HG02870 (cell line): ENCODE measurements around the gene ZNF586.
A peak's percentile ranks its signal among the peaks of the same experiment; 100 is the strongest.
"Not testable (repeated sequence)": the region's sequence is repeated elsewhere in the genome, so short reads cannot be mapped to it uniquely, and the experiment has no call there.

ENCODE experiments used
- ATAC-seq: cut with Tn5 transposase; IDR thresholded peaks from one replicate; pipeline ENCODE4 v1.9.1; 2021; ENCODE audit warnings: mild to moderate bottlenecking, moderate library complexity; ENCODE audit not compliant: unreplicated experiment

ZNF586 gene

DNA sequence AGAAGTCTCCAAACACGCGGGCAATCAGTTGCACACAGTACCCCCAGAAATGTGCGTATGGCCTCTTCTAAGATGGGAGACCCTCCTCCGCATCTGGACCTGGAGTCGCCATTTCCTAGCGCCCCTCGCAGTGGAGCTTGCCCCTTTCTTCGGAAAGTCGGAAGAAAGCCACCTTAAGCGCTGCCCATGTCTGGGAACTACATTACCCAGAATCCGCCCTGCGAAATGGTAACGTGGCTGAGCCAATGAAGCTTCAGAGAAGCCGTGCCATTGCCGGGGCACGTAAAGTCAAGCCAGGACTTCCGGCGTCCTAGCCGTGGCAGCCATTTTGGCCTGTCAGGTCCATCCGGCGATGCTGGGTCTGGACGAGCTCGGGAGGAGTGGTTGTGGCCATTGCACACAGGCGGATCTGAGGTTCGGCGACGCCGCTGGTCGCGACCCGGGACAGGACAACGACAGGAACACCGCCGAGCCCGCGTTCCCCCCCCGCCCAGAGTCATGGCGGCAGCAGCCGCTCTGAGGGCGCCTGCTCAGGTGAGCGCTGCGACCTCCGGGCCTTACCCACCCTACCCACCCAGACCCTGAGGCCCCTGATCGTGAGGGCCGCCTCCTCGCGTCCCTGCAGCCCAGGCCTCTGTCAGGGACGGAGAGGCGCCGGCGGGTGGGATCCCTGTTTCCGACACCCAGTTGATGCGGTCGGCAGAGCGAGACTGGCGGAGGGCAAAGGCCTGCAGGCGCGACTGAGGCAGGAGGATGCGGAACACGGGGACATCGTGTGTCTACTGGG is at the start of gene ZNF586:
ZNF586 (plus strand) TSS at position 332 of the 787 bp plus-strand sequence; CDS start at position 499, 167 bp downstream.
- peak; percentile 98 for ATAC-seq

DNA sequence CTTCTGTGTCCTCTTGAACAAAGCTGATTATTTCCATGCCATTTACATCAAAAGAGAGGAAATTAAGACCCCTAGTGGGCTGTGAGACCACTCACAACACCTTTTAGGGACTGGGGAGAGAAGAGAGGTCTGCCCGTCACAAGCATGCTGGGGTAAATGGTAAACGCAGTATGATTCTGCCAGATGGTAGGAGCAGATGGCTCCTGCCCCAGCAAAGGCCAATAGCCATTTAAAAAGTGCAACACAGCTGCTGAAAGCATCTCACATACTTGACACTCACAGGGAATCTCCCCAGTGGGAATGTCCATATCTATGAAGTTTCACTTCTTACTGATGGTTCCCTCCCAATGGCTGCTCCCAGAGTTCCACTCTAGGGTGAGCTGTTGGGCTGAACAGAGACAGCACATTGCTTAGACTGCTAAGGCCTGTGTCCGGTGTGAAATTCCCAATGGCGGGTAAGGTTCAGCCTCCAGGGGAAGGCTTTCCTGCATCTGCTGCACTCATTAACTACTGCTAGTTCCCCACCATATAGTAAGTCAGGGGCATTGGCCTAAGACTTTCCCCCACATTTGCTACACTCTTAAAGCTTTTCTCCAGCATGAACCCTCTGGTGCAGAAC is 49.5 kb upstream of the ZNF586 start:
- ATAC-seq: no peak

DNA sequence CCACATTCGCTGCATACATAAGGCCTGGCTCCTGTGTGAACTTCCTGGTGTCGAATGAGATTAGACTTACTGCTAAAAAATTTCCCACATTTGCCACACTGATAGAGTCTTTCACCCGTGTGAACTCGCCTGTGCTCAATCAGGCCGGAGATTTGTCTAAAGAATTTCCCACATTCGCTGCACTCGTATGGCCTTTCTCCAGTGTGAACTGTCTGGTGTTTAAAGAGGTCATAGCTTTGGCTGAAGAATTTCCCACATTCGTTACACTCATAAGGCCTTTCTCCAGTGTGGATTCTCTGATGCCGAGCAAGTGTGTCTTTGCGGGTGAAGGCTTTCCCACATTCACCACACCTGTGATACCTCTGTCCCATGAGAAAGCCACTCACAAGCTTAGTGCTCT is 48.6 kb upstream of the ZNF586 start:
- ATAC-seq: no peak

DNA sequence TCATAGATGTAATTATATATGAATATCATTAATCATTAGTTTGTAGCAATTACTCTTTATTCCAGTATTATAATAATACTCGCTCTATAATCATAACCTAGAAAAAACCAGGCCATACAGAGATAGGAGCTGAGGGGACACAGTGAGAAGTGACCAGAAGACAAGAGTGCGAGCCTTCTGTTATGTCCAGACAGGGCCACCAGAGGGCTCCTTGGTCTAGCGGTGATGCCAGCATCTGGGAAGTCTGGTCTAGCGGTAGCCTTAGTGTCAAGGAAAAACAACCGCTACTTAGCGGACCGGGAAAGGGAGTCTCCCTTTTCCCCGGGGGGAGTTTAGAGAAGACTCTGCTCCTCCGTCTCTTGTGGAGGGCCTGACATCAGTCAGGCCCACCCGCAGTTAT is 31.2 kb upstream of the ZNF586 start:
- ATAC-seq: not testable (repeated sequence)

DNA sequence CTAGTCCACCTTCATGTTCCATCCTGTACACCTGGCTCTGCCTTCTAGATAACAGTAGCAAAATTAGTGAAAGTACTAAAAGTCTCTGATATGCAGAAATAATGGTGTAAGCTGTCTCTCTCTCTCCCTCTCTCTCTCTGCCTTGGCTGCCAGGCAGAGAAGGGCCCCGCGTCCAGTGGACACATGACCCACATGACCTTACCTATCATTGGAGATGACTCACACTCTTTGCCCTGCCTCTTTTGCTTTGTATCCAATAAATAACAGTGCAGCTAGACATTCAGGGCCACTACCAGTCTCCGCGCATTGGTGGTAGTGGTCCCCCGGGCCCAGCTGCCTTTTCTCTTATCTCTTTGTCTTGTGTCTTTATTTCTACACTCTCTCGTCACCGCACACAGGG is 30.7 kb upstream of the ZNF586 start:
- not testable (repeated sequence) for ATAC-seq

DNA sequence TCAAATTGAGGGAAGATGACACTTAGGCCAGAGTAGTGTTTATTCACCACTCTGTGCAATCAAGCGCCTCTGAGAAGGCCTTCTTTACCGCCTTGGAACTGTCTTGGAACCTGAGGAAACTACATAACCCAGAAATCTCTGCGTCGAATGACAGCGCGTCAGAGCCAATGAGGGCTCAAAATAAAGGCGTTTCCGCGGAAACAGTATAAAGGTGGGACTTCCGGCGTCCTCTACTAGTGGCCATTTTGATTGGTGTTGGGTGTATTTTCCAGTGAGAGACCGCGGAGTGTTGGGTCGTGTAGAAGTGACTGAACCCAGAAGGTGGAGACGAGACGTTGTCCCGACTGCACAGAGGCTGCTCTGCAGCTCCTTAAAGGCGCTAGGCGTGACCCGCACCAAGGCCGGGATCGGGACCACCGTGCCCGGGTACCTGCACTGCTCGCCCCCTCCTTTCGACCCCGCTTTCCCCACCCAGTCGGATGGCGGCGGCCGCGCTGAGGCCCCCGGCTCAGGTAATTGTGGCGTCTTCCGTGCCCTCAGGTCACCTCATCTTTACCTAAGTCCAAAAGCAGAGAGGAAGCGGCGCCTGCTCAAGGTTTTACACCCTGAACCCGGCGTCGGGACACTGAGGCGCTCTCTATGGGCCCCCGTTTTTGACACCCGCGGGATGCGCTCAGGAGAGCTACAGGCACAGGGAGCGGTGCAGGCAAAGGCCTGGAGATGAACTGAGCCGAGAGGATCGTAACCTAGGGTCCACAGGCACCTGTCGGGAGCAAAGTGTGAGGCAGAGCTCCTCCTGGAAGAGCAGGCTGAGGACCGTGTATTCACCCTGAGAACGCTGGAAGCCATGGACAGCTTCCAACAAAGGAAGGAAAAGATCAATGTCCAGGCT is 22.6 kb upstream of the ZNF586 start, which contains the start of gene ZNF776:
ZNF776 (plus strand) TSS at position 236 of the 892 bp plus-strand sequence; CDS start at position 480, 244 bp downstream.
- peak; percentile 99 for ATAC-seq

DNA sequence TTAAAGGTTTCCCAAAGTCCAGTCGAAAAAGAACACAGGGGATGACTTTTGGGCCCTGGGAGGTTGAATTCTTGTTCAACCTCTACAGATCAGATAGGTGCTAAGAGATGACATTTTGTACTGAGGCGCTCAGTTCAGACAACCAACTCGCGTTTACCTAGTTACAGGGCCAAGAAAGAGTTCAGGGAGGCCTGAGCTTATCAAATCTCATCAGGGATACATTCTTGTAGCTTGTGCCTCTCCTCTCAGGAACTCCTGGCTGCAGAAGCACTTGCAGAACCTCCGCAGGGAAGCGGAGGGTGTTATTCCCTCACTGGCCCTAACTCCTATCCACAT is 22.0 kb upstream of the ZNF586 start:
- ATAC-seq: no peak

DNA sequence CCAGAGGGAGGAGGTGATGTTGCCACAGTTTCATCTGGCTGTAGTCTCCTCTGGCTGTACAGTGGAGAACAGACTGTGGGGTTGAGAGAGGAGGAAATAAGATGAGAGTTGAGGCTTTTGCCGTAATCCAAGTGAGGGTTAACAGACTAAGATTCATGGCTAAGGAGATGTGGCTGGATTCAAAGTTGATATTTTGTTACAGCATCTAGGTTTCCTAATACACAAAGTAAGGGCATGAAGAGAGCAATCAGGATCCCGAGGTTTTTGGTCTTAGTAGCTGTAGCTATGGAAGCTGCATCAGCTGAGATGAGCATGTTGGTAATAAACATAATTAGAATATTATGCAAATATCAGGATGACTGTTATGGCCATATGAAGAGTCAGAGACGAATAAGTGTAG is 21.4 kb upstream of the ZNF586 start:
- ATAC-seq: no peak

DNA sequence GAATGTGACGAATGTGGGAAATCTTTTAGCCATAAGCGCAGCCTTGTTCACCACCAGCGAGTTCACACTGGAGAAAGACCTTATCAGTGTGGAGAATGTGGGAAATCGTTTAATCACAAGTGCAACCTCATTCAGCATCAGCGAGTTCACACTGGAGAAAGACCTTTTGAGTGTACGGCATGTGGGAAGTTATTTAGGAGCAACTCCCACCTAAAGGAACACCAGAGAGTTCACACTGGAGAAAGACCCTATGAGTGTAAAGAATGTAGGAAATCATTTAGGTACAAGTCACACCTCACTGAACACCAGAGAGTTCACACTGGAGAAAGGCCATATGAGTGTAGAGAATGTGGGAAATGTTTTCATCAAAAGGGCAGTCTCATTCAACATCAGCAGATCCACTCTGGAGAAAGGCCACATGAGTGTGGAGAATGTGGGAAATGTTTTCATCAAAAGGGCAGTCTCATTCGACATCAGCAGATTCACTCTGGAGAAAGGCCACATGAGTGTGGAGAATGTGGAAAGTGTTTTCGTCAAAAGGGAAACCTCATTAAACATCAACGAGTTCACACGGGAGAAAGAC is 15.3 kb upstream of the ZNF586 start:
- no peak for ATAC-seq

DNA sequence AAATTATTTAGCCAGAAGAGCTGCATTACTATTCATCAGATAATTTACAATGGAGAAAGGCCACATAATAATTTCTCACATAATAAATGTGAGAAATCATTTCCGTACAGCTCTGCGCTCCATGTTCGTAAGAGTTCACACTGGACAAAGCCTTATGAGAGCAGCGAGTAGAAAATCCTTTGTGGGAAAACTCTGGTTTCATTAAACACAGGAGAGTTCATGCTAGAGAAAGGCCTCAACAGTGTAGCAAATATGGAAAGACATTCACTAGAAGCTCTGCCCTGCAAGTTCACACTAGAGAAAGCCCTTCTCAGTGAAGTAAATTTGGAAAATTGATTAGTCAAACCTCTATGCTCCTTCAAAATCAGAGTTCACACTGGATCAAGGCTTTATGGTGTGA is 14.4 kb upstream of the ZNF586 start:
- no peak for ATAC-seq

DNA sequence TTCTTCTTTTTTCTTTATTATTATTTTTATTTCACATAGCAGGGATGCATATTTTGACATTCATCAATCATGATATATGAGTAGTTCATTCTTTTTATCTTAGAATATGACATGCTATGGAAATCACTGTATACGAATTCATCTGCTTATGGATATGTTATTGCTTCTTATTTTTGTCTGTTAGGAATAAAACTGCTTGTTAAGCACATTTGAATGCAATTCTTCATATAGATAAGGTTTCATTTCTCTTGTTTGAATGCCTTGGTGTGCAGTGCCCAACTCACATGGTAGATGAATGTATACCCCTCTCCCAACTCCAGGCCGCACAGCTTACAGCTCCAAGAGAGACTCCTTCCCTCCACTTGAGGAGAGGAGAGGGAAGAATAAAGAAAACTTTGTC is 11.5 kb upstream of the ZNF586 start:
- ATAC-seq: no peak

DNA sequence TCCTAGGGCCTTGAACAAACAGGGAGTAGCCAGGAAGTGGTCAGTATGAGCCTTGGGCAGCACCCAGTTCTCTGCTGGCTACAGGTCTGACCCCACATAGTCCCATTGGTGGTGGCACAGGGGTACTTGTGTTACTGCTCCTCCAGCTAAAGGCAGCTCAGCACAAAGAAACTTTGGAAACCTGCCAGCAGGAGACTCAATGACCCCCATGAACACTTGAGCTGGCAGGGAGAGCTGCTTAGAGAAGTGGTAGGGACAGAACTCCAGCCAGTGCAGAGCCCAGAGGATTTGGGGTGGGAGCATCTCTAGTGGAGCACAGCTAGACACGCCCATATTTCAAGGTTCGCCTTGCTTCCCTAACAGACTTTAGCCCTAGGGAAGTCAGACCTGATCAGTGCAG is 10.4 kb upstream of the ZNF586 start:
- ATAC-seq: no peak

DNA sequence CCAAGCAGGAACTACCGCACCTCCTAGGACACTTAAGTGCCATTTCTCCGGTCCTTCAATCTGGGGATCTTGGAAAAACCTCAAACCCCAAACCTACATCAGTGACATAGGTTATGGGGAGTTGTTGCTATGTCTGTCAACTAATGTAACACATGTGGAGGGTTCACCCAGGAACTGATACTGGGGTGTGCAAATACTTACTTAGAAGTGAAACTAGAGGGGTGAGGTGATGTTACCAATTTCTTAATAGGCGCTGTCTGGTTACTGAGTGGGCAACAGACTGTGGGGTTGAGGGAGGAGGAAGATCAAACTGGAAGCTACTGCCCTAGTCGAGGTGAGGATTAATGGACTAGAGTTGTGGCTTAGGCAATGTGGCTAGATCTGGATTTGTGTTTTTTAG is 1.9 kb downstream of the ZNF586 start:
- no peak for ATAC-seq

DNA sequence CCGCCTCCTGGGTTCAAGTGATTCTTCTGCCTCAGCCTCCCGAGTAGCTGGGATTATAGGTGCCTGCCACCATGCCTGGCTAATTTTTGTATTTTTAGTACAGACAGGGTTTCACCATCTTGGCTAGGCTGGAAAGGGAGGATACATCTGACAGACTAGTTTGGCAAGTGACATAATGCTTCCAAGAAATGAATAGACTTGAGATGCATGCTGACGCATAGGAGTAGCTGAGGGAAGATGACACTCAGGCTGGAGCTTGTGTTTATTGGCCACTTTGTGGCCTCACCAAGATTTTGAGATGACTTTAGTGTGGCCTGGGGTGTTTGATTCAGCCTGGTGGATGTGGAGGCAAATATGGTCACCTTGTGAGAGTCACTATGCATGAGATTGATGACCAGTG is 4.0 kb downstream of the ZNF586 start:
- ATAC-seq: no peak

DNA sequence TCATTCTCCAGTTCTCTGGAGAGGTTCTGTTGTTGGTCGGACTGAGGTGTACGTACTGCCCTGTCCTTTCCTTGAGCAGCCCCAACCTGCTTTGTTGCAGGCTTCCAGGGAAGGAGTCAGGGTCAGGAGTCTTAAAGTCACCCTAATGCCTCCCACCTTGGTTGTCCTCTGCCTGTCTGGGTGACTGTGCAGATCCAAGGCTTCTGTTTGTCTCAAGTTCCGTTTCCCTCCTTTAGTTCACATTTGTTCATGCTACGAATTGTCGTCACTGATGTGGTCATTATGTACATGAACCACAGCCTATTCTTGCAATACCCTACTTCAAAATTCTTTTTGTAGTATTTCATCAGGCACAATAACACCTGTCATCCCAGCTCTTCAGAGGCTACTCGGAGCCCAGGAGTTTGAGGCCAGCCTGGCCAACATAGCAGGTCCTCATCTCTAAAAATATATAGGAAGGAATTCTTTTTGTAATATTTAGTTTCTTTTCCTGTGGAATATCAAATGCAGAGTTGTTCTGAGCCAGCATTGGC is 7.4 kb downstream of the ZNF586 start:
- no peak for ATAC-seq

DNA sequence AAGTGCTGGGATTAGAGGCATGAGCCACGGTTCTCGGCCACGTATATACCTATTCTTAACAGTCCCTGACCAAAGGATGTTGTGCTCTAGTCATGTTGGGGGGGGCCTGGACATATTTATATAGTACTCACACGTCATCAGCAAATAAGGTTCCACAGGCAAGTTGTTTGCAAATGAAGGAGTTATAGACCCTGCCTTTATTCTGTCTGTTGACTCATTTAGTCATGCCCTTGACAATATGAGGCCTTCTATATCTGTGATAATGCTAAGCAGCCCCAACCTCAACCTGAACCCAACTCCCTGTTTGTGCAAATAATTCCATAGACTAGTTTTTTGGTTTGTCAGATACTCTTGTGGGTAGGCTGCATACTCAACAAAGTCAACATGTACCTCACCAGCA is 8.9 kb downstream of the ZNF586 start:
- no peak for ATAC-seq

DNA sequence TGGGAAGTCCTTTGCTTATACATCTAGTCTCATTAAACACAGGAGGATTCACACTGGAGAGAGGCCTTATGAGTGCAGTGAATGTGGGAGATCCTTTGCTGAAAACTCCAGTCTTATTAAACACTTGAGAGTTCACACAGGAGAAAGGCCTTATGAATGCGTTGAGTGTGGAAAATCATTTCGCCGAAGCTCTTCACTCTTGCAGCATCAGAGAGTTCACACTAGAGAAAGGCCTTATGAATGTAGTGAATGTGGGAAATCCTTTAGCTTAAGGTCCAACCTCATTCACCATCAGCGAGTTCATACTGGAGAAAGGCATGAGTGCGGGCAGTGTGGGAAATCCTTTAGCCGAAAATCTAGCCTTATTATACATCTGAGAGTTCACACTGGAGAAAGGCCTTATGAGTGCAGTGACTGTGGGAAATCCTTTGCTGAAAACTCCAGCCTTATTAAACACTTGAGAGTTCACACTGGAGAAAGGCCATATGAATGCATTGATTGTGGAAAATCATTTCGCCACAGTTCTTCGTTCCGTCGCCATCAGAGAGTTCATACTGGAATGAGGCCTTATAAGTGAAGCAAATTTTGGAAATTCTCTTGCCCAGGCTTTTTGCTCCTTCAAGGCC is 9.9 kb downstream of the ZNF586 start:
- no peak for ATAC-seq

DNA sequence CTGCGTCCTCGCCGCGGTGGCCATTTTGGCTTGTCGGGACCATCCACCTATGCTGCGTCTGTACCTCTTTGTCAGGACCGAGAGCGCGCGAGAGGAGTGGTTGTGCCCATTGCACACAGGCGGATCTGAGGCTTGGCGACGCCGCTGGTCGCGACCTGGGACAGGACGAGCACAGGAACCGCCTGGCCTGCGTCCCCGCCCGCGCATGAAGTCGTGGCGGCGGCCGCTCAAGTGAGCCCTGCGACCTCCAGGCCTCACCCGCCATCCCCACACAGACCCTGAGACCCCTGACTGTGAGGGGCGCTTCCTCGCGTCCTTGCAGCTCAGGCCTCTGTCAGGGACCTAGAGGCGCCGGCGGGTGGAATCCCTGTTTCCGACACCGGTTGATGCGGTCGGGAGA is 16.8 kb downstream of the ZNF586 start:
- no peak for ATAC-seq

DNA sequence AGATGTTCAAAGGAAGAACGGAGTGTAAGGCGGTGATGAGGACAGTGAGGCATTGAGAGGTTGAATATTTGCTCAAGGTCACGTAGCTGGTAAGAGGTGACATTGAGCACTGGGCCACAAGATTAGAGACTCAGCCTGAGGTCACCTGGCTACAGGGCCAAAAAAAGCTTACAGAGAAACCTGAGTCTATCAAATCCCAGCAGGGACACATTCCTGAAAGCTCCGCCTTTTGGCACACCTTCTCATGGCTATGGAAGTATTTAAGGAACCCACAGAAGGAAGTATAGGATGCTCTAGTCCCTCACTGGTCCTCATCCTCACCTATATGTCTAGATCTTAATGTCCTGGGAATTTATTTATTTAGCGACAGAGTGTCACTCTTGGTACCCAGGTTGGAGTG is 17.4 kb downstream of the ZNF586 start:
- no peak for ATAC-seq

DNA sequence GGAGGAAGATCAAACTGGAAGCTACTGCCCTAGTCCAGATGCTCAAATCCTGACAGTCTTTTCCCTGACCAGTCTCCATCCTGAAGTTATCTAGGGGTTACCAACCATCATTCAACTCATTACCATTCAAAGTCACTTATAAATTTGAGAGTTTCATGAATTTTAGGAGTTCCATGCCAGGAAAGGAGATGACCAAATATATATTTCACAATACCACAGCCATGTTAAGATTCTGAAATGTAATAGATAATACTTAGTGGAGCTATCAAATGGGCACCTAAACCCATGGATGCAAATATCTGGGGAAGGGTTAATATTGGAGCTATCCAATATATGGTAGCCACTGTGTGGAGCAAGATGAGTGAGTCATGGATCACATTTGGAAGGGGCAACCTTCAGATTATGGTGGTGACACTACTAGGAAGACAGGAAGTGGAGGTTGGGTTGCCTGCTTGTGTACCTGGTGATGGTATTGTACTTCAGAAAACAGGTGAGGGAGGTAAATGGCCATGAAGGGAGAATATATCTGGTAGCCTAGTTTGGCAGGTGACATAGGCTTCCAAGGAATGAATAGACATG is 18.7 kb downstream of the ZNF586 start:
- no peak for ATAC-seq
